ENCODE measurements around the gene GRIK5. TPM values are rescaled to one million over a fixed set of nuclear protein-coding genes. Genes with fewer than 3 reads are reported as not detected.

GRIK5 gene
- total RNA-seq, 1 experiment from 2014 or later, result 0.48 TPM

DNA sequence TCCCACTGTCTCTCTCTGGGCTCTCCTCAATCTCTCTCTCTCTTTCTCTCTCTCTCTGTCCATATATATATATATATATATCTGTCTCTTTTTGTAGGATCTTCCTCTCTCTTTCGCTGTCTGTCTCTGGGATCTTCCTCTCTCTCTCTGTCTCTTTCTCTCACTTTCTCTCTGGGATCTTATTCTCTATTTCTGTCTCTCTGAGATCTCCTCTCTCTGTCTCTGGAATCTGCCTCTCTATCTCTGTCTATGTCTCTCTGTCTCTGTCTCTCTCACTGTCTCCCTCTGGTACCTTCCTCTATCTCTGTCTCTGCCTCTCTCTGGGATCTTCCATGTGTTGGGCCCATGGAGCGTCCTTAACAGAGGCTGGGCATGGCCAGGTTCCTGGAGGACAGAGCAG lies 79.4 kb downstream of the GRIK5 start:
- Histone ChIP-seq H3K27me3 (replicated peaks; ENCODE audit: control insufficient read depth, insufficient read depth, low read length) (peaks cover 4% of the 10 kb centered on the region), H3K9me3 (no peaks in the 10 kb centered on the region), H3K36me3 (ENCODE audit: control insufficient read depth, insufficient read depth, low read length) (no peaks in the 10 kb centered on the region), H3K4me1 (peaks cover 6% of the 10 kb centered on the region), H3K4me3 (ENCODE audit: low read depth, low read length) (no peak overlapping the region)
- H3K36me3 Mint-ChIP-seq (ENCODE audit: insufficient read depth, unreplicated experiment), result peaks cover 4% of the 10 kb centered on the region
- peaks cover 20% of the 10 kb centered on the region for H3K27me3 Mint-ChIP-seq (ENCODE audit: insufficient read depth, unreplicated experiment)
- no peak overlapping the region for H3K27ac Mint-ChIP-seq (ENCODE audit: unreplicated experiment)
- TF ChIP-seq CTCF (IDR thresholded peaks at IDR 0.05; ENCODE audit: insufficient read depth in 1 of 2, low read depth in 1 of 2, low read length in 1 of 2, severe bottlenecking in 1 of 2, unreplicated experiment in 1 of 2), result no peak
- no peaks in the 10 kb centered on the region for H3K9me3 Mint-ChIP-seq (ENCODE audit: unreplicated experiment)
- BruUV-seq (replicated peaks), result no TSS peak
- POLR2A ChIA-PET, result no interaction called here
- no peaks in the 10 kb centered on the region for H3K4me1 Mint-ChIP-seq (ENCODE audit: low read depth, unreplicated experiment)
- no peak overlapping the region for H3K4me3 Mint-ChIP-seq (ENCODE audit: unreplicated experiment)
- intact Hi-C loops (cut with micrococcal nuclease; ENCODE audit: unreplicated experiment), result no loop called here
- CTCF ChIA-PET, result no interaction called here
- DNase-seq, result no peak

DNA sequence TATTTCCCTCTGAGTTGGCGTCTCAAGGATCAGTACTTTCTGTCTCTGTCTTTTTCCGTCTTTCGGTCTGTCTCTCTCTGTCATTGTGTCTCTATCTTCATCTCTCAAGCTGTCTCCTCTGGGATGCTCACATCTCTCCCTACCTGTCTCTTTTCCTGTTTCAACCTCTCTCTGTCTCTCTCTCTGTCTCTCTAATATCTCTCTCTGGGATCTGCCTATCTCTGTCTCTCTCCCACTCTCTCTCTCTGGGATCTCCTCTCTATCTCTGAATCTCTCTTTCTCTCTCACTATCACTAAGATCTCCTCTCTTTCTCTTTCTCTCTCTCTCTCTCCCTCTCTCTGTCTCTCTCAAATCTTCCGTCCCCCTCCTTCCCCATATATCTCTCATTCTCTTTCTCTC lies 80.0 kb downstream of the GRIK5 start:
- no peak overlapping the region for H3K4me3 Mint-ChIP-seq (ENCODE audit: unreplicated experiment)
- intact Hi-C loops (cut with micrococcal nuclease; ENCODE audit: unreplicated experiment), result no loop called here
- Histone ChIP-seq H3K27me3 (replicated peaks; ENCODE audit: control insufficient read depth, insufficient read depth, low read length) (peaks cover 2% of the 10 kb centered on the region), H3K9me3 (no peaks in the 10 kb centered on the region), H3K4me3 (ENCODE audit: low read depth, low read length) (no peak overlapping the region), H3K4me1 (peaks cover 6% of the 10 kb centered on the region), H3K36me3 (ENCODE audit: control insufficient read depth, insufficient read depth, low read length) (no peaks in the 10 kb centered on the region)
- no peak for DNase-seq
- H3K27me3 Mint-ChIP-seq (ENCODE audit: insufficient read depth, unreplicated experiment), result peaks cover 14% of the 10 kb centered on the region
- POLR2A ChIA-PET, result no interaction called here
- CTCF ChIA-PET, result no interaction called here
- no TSS peak for BruUV-seq (replicated peaks)
- TF ChIP-seq CTCF (IDR thresholded peaks at IDR 0.05; ENCODE audit: insufficient read depth in 1 of 2, low read depth in 1 of 2, low read length in 1 of 2, severe bottlenecking in 1 of 2, unreplicated experiment in 1 of 2), result no peak
- peaks cover 3% of the 10 kb centered on the region for H3K36me3 Mint-ChIP-seq (ENCODE audit: insufficient read depth, unreplicated experiment)
- H3K9me3 Mint-ChIP-seq (ENCODE audit: unreplicated experiment), result no peaks in the 10 kb centered on the region
- no peaks in the 10 kb centered on the region for H3K4me1 Mint-ChIP-seq (ENCODE audit: low read depth, unreplicated experiment)
- no peak overlapping the region for H3K27ac Mint-ChIP-seq (ENCODE audit: unreplicated experiment)

DNA sequence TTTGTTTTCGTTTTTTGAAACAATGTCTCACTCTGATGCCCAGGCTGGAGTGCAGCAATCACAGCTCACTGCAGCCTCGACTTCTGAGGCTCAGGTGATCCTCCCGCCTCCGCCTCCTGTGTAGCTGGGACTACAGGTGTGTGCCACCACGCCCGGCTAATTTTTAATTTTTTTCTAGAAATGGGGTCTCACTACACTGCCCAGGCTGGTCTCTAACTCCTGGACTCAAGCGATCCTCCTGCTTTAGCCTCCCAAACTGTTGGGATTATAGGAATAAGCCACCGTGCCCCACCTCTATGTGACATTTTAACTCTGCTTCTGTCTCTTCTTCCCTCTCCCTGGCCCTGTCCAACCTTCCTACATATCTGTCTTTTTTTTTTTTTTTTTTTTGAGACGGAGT lies 81.1 kb downstream of the GRIK5 start:
- H3K4me1 ChIP-seq, result peaks cover 6% of the 10 kb centered on the region
- Mint-ChIP-seq H3K4me3 (ENCODE audit: unreplicated experiment) (no peak overlapping the region), H3K9me3 (ENCODE audit: unreplicated experiment) (no peaks in the 10 kb centered on the region), H3K4me1 (ENCODE audit: low read depth, unreplicated experiment) (no peaks in the 10 kb centered on the region), H3K27ac (ENCODE audit: unreplicated experiment) (no peak overlapping the region), H3K27me3 (ENCODE audit: insufficient read depth, unreplicated experiment) (peaks cover 11% of the 10 kb centered on the region), H3K36me3 (ENCODE audit: insufficient read depth, unreplicated experiment) (no peaks in the 10 kb centered on the region)
- intact Hi-C loops (cut with micrococcal nuclease; ENCODE audit: unreplicated experiment), result no loop called here
- no peaks in the 10 kb centered on the region; the same call in 1 of the 2 replicates for H3K27me3 ChIP-seq (replicated peaks; ENCODE audit: control insufficient read depth, insufficient read depth, low read length)
- no peak for DNase-seq
- no peaks in the 10 kb centered on the region for H3K9me3 ChIP-seq
- no TSS peak for BruUV-seq (replicated peaks)
- no peak overlapping the region for H3K4me3 ChIP-seq (ENCODE audit: low read depth, low read length)
- no peak for TF ChIP-seq CTCF (IDR thresholded peaks at IDR 0.05; ENCODE audit: insufficient read depth in 1 of 2, low read depth in 1 of 2, low read length in 1 of 2, severe bottlenecking in 1 of 2, unreplicated experiment in 1 of 2)
- POLR2A ChIA-PET, result no interaction called here
- H3K36me3 ChIP-seq (ENCODE audit: control insufficient read depth, insufficient read depth, low read length), result no peaks in the 10 kb centered on the region
- CTCF ChIA-PET, result no interaction called here
